Endothelial cell of hepatic sinusoid (primary cell): Measurements from ENCODE around the gene ARMC10.
"Not testable (repeated sequence)": the region's sequence is repeated elsewhere in the genome, so short reads cannot be mapped to it uniquely, and the experiment has no call there.

Experiments used
- in situ Hi-C: cut with HindIII; loops from 2 replicates; pipeline ENCODE4 v1.10.0; 2017; ENCODE audit warnings: low sequenced_read_pairs

The ARMC10 gene

DNA sequence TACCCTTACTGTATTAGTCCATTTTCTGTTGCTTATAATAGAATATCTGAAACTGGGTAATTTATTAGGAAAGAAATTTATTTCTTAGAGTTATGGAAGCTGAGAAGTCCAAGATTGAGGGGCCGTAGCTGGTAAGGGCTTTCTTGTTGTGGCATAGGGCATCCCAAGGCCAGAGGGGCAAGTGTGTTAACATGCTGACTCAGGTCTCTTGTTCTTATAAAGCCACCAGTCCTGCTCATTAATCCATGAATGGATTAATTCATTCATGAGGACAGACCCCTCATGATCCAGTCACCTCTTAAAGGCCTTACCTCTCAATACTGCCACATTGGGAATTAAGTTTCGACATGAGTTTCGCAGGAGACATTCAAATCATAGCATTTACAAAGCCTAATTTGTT lies 2.4 kb downstream of the ARMC10 start:
- in situ Hi-C loops: no loop called here

DNA sequence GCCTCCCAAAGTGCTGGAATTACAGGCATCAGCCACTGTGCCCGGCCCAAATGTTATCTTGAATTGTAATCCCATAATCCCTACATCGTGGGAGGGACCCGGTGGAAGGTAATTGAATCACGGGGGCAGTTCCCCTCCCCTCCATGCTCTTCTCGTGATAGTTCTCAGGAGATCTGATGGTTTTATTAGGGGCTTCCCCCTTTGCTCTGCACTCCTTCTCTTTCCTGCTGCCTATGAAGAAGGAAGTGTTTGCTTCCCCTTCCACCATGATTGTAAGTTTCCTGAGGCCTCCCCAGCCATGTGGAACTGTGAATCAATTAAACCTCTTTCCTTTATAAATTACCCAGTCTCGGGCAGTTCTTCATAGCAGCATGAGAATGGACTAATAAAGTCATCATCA lies 3.3 kb downstream of the ARMC10 start:
- in situ Hi-C loops: not testable (repeated sequence)

DNA sequence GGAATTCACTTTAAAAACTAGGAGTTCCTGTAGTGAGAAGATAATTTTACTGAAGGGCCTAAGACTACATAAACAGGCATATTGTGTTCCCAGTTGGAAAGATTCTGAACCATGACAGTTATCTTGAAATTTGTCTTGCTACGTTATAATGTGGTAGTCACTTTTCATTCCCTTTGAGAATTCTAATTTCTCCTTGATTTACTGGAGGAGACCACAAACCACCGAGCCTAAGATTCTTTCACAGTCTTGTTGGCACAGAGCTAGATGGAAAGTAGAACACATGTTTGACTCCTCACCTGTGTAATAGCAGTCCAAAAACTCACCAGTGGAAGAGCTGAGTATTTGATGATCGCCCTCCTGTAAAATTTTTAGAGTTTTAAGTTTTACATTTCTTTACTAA lies 4.9 kb downstream of the ARMC10 start:
- in situ Hi-C loops: no loop called here

GRCh38 chr7:103080923-103081322 lies 6.0 kb downstream of the ARMC10 start:
- in situ Hi-C loops: no loop called here

DNA sequence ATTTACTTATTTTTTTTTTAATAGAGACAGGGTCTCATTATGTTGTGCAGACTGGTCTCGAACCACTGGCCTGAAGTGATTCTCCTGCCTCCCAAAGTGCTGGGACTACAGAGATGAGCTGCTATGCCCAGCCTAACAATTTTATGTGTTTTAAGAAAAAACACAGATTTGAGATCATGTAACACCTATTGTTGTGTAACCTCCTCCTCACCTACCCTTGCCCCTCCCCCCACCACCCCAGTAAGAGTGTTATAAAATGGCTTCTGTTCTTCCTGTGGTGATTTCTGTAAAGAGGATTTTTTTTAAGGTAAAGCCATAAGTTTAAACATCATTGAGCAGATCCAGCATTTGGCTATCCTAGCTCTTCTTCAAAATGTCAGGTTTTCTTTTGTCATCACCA lies 7.6 kb downstream of the ARMC10 start:
- in situ Hi-C loops: no loop called here

GRCh38 chr7:103083210-103083609 lies 8.3 kb downstream of the ARMC10 start:
- in situ Hi-C loops: no loop called here

DNA sequence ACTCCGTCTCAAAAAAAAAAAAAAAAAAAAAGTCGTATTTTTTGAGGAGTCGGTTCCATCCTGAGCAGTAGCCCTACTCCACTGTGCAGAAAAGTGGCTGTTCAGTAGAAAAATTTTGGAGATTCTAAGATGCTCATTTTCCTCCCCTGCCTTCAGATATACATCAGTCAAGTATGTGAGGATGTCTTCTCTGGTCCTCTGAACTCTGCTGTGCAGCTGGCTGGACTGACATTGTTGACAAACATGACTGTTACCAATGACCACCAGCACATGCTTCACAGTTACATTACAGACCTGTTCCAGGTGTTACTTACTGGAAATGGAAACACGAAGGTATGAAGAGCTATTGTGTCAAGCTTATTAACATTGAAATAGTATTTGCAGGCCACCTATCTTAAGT lies 17.4 kb downstream of the ARMC10 start:
- in situ Hi-C loops: not testable (repeated sequence)

- in situ Hi-C loops: no loop called here
Observed at GRCh38 chr7:103093429-103093828, 18.5 kb downstream of the ARMC10 start.

GRCh38 chr7:103094102-103094501 lies 19.2 kb downstream of the ARMC10 start:
- in situ Hi-C loops: no loop called here

DNA sequence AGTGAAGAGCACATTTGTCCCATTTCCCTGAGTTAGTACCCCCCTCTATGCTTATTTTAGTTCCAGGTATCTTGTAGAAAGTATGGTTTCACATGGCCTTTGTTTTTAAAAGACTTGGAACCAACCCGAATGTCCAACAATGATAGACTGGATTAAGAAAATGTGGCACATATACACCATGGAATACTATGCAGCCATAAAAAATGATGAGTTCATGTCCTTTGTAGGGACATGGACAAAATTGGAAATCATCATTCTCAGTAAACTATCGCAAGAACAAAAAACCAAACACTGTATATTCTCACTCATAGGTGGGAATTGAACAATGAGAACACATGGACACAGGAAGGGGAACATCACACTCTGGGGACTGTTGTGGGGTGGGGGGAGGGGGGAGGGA lies 20.6 kb downstream of the ARMC10 start:
- in situ Hi-C loops: not testable (repeated sequence)

DNA sequence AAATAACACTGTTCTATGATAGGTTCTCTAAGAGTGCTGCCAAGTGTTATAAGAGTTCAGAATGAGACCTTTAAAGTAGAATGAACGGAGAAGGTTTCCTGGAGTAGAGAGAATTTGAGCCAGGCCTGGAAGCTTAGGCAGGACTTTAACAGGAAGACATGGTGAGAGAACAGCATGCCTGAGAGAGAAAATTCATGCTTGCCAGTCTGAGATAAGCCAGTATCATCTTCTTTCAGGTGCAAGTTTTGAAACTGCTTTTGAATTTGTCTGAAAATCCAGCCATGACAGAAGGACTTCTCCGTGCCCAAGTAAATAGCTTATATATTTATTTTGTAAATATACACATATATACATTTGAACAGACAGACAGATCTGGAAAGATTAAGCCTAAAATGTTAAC lies 22.1 kb downstream of the ARMC10 start:
- in situ Hi-C loops: no loop called here

DNA sequence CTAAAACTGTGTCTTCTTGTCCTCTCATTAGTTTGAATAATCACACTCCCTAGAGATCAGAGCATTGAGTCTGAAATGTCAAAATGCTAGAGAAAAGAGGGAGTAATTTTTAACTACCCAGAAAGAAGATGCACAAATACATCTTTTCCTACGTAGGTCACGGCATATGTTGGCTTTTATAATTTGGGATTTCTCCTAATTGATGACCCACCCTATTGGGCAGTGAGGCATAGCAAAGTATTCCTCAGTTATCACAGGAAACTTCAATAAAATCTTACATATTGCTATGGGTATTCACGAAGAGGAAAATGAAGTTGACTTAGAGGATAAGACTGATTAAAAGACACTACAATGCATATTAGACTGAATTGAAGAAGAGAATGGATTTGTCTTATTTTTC lies 25.4 kb downstream of the ARMC10 start:
- in situ Hi-C loops: loop anchor here (5.0 kb wide), 1 partner anchor 47 kb away; the partner anchor contains the start of gene NAPEPLD

- in situ Hi-C loops: loop anchor here (5.0 kb wide), 1 partner anchor 46 kb away; the partner anchor contains the start of gene NAPEPLD
Observed at GRCh38 chr7:103101543-103101942, 26.6 kb downstream of the ARMC10 start.

DNA sequence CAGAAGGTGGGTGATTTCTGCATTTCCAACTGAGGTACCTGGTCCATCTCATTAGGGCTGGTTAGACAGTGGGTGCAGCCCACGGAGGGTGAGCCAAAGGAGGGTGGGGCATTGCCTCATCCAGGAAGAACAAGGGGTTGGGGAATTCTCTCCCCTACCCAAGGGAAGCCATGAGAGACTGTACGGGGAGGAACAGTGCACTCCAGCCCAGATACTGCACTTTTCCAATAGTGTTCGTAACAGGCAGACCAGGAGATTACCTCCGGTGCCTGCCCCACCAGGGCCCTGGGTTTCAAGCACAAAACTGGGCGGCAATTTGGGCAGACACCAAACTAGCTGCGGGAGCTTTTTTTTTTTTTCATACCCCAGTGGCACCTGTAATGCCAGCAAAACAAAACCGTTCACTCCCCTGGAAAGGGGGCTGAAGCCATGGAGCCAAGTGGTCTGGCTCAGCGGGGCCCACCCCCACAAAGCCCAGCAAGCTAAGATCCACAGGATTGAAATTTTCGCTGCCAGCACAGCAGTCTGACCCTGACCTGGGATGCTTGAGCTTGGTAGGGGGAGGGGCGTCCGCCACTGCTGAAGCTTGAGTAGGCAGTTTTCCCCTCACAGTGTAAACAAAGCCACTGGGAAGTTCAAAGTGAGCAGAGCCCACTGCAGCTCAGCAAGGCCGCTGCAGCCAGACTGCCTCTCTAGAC lies 31.2 kb downstream of the ARMC10 start:
- in situ Hi-C loops: no loop called here

DNA sequence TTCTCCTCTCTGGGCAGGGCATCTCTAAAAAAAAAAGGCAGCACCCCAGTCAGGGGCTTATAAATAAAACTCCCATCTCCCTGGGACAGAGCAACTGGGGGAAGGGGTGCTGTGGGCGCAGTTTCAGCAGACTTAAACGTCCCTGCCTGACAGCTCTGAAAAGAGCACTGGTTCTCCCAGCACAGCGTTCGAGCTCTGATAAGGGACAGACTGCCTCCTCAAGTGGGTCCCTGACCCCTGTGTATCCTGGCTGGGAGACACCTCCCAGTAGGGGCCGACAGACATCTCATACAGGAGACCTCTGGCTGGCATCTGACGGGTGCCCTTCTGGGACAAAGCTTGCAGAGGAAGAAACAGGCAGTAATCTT lies 31.7 kb downstream of the ARMC10 start:
- in situ Hi-C loops: not testable (repeated sequence)

GRCh38 chr7:103113164-103113563 lies 38.2 kb downstream of the ARMC10 start:
- in situ Hi-C loops: no loop called here

- in situ Hi-C loops: no loop called here
Observed at GRCh38 chr7:103114576-103115008, 39.7 kb downstream of the ARMC10 start.

DNA sequence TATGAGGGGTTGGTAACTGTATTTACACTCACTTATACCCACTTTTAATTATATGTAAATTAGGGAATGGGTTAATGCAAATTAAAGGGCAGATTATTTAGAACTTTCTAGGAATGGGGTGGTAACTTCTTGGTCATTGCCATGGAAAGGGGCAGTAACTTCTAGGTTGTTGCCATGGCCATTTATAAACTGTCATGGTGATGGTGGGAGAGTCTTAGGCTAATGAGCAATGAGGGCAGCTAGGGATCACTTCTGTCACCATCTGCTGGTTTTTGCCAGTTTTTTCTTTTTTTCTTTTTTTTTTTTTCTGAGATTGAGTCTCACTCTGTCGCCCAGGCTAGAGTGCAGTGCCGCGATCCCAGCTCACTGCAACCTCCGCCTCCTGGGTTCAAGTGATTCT lies 40.8 kb downstream of the ARMC10 start:
- in situ Hi-C loops: no loop called here

DNA sequence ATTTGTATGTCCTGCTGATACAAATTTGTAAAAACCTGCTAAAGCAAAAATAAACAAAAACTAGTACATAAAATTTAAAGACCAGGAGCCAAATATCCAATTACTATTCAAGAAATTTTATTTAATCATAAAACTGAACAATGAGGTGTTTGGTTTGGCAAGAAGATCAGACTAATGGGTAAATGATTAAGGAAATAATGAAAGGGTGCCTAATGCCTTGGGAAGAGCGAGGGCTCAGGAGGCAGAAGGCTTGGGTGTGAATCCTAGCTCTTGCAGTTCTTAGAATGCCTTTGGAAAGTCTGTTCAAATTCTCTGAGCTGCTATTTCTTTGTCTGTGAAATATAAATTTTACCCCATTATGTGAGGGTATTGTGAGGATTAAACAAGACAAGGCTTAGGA lies 41.6 kb downstream of the ARMC10 start:
- in situ Hi-C loops: no loop called here

DNA sequence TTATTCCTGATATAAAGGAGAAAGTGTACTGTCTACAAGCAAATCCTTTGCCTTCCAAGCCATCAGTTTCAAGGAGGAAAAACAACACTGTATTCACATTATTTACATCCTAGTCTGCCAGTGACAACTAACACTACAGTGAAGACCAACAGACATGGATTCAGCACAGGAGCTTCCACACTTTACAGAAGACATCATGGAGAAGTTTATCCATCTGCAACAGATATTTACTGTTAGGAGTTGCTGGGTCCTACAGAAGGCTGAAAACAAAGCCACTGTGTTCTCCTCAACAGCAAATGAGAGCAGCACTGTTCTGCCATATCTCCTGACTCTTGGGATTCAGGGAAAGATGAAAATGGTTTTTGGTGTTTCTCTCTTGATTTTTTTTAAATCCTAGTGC lies 42.1 kb downstream of the ARMC10 start:
- in situ Hi-C loops: no loop called here

GRCh38 chr7:103117465-103117864 lies 42.5 kb downstream of the ARMC10 start:
- in situ Hi-C loops: no loop called here

DNA sequence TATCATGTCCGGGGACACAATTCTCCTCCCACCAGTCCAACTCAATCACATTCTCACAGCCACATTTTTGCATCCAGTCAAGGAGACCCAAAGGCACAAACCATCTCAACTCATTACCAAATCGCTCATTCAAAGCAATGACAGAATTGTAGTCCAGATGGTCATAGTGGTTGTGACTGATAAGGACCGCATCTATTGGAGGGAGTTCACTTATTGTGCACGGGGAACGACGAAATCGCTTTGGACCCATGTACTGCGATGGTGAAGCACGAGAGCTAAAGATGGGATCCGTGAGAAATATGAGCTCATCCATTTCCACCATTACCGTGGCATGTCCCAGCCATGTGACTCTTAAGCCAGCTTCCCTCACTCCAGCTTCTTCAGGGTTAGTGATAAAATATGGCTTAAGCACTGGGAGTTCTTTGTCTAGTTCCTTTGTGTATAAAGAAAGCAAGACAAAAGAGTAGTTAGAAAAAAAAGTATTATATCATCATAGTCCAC lies 44.9 kb downstream of the ARMC10 start:
- in situ Hi-C loops: no loop called here

DNA sequence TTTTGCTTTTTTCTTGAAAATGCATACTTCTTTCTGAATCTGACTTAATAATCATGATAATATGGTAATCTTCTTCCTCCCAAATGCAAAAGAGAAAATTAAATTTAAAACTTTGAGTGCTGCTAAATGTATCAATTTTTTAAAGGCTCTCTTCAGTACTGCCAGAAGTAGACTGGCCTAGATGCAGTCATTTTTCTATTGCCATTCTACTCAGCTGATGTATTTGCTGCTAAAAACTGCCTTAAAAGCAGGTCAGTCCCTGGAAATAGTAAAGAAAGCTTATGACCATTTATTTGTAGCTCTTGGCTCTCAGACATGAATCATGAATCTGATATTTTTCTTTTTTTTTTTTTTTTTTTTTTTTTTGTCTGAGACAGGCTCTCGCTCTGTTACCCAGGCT lies 45.4 kb downstream of the ARMC10 start:
- in situ Hi-C loops: no loop called here
